Measurements from ENCODE around the gene SNCB.

GRCh38 chr5:176631383-176632200 is 1.3 kb upstream of the SNCB start:
- TF ChIP-seq MAX (IDR thresholded peaks at IDR 0.05; ENCODE audit: low read depth) (no peak), POLR2AphosphoS5 (IDR thresholded peaks at IDR 0.05; ENCODE audit: low read depth, low read length) (no peak), RFX5 (IDR thresholded peaks at IDR 0.05; ENCODE audit: low read length) (no peak), CTCF (IDR thresholded peaks at IDR 0.05) (no peak), PBX3 (IDR thresholded peaks at IDR 0.05) (no peak), JUND (IDR thresholded peaks at IDR 0.05) (no peak), GABPA (IDR thresholded peaks at IDR 0.05; ENCODE audit: low read depth) (no peak), TEAD4 (IDR thresholded peaks at IDR 0.05; ENCODE audit: borderline replicate concordance, insufficient read depth) (no peak), NRF1 (IDR thresholded peaks at IDR 0.05; ENCODE audit: low read depth, low read length) (no peak), SMC3 (IDR thresholded peaks at IDR 0.05; ENCODE audit: low read depth, low read length) (no peak)
